T-helper 22 cell (primary cell): ENCODE measurements around the gene NCKIPSD.
A peak's percentile ranks its signal among the peaks of the same experiment; 100 is the strongest.
"Not testable (repeated sequence)": the region's sequence is repeated elsewhere in the genome, so short reads cannot be mapped to it uniquely, and the experiment has no call there.

Experiments used
- DNase-seq: peaks from one replicate; pipeline ENCODE4 v3.0.0-alpha.2; 2020; ENCODE audit warnings: low read depth

NCKIPSD gene

DNA sequence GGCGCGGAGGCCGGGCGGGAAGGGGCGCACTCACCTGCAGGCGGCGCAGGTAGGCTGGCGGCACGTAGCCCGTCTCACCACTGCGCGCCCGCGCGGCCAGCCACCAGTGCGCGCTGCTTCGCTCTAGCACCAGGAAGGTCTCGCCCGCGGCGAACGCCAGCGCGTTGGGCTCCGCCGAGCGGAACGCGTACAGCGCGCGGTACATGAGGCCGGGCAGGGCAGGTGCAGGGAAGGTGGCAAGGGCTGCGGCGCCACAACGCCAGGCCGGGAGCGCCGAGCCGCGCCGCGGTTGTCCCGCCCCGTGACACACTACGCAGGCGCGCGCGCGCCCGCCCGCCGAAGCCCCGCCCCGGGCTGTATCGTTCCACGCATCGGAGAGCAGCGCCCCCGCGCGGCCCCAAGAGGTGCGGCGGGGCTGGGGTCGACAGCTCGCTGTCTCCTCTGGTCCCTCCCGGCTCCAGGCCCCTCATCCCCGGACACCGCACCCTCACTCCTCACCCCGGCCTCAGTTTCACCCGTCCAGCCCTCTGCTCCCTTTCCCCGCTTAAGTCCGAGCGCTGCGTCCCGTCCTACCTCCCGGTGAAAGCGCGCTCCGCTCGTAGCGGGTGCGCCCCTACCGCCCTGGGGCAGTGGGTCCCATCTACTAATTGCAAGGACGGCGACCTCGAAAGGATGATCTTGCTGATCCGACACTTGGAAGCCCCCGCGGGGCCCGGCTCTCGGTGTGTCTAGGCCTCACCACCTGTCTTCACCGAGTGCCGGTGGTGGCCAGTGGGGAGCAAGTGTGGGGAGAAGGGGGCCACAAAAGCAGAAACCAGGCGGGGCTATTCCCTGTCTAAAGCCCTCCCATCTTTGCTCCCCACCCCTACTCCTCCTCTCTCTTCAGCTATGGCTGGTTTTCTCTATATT, at the start of gene NCKIPSD:
TSS of gene NCKIPSD (minus strand) at position 313 of the 909 bp plus-strand sequence. CDS start at position 205, 108 bp downstream.
- peak; percentile 77 for DNase-seq

- not testable (repeated sequence) for DNase-seq
Measured at GRCh38 chr3:48735075-48735767, 49.5 kb upstream of the NCKIPSD start.

DNA sequence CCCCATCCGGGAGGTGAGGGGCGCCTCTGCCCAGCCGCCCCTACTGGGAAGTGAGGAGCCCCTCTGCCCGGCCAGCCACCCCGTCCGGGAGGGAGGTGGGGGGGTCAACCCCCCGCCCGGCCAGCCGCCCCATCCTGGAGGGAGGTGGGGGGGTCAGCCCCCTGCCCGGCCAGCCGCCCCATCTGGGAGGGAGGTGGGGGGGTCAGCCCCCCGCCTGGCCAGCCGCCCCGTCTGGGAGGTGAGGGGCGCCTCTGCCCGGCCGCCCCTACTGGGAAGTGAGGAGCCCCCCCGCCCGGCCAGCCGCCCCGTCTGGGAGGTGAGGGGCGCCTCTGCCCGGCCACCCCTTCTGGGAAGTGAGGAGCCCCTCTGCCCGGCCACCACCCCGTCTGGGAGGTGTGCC, 48.8 kb upstream of the NCKIPSD start:
- DNase-seq: not testable (repeated sequence)

DNA sequence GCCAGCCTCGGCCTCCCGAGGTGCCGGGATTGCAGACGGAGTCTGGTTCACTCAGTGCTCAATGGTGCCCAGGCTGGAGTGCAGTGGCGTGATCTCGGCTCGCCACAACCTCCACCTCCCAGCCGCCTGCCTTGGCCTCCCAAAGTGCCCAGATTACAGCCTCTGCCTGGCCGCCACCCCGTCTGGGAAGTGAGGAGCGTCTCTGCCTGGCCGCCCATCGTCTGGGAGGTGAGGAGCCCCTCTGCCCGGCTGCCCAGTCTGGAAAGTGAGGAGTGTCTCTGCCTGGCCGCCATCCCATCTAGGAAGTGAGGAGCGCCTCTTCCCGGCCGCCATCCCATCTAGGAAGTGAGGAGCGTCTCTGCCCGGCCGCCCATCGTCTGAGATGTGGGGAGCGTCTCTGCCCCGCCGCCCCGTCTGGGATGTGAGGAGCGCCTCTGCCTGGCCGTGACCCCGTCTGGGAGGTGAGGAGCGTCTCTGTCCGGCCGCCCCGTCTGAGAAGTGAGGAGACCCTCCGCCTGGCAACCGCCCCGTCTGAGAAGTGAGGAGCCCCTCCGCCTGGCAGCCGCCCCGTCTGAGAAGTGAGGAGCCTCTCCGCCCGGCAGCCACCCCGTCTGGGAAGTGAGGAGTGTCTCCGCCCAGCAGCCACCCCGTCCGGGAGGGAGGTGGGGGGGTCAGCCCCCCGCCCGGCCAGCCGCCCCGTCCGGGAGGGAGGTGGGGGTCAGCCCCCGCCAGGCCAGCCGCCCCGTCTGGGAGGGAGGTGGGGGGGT, 48.2 kb upstream of the NCKIPSD start:
- DNase-seq: not testable (repeated sequence)

GRCh38 chr3:48727511-48727910, 41.8 kb upstream of the NCKIPSD start:
- DNase-seq: no peak

- DNase-seq: not testable (repeated sequence)
Measured at GRCh38 chr3:48725185-48725855, 39.6 kb upstream of the NCKIPSD start.

GRCh38 chr3:48723725-48724124, 38.0 kb upstream of the NCKIPSD start:
- DNase-seq: no peak

- not testable (repeated sequence) for DNase-seq
Measured at GRCh38 chr3:48723293-48723692, 37.6 kb upstream of the NCKIPSD start.

GRCh38 chr3:48716982-48717746, 31.4 kb upstream of the NCKIPSD start, which contains the start of gene IP6K2:
TSS of gene IP6K2 (minus strand) at chr3:48717221. CDS start at chr3:48695291, 21,930 bp downstream.
- DNase-seq: peak; percentile 97

- DNase-seq: no peak
Measured at GRCh38 chr3:48716508-48716981, 30.8 kb upstream of the NCKIPSD start.

GRCh38 chr3:48715174-48715800, 29.6 kb upstream of the NCKIPSD start:
- DNase-seq: no peak

DNA sequence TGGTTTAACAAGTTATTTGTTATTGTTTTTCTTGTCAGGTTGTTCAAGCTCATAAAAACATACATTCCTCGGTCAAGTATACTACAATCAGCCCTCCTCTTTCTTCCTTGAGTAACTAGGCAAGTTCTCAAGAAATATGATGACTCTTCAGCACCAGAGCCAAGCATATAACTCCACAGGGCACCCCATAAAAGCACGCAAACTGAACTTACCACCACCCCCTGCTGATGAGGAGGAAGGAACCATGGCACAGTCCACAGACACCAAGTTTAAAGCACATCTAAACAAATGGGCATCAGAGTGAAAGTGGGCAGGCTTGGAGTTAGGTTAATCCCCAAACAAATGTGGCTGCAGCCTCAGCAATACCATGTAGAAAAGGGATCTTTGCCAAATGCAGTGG, 26.0 kb upstream of the NCKIPSD start:
- DNase-seq: no peak

DNA sequence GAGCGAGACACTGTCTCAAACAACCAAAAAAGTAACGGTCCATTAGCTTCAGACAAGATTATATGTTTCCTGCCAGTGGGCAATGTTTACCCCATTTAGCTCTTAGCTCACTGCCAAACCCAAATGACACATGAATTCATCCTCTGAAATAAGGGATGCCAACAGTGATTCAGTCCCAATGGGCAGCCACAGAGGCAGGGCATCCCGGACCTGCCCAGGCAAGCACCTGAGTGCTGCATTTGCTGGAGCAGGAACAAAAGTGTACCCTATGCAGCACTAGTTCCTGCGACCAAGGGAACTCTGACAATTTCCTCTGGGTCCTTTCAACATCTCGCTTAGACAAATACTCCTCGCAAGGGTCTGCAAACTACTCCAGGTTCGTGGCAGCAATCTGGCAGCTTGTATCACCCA, 23.3 kb upstream of the NCKIPSD start:
- no peak for DNase-seq

GRCh38 chr3:48708481-48708889, 22.8 kb upstream of the NCKIPSD start:
- DNase-seq: no peak

GRCh38 chr3:48707157-48707556, 21.4 kb upstream of the NCKIPSD start:
- DNase-seq: no peak

DNA sequence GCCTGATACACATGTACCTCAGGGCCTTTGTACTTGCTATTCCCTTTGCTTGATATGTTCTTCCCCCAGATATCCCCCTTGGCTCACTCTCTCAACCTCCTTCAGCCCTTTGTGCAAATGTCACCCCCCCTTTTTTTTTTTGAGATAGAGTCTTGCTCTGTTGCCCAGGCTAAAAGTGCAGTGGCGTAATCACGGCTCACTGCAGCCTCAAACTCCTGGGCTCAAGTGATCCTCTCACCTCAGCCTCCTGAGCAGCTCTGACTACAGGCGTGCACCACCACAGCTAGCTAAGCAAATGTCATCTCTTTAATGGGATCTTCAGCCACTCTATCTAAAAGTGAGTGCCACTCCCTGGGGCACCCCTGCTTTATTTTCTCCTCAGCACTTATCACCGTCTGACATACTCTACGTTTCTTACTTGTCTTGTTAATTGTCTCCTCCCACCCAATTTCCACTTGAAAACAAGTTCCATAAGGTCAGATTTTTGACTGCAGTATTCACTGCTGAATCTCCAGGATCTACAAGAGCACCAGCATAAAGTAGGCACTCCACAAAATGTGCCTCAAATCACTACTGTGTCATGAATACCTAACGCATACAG, 16.7 kb upstream of the NCKIPSD start:
- no peak for DNase-seq

GRCh38 chr3:48700731-48701405, 15.2 kb upstream of the NCKIPSD start:
- no peak for DNase-seq

DNA sequence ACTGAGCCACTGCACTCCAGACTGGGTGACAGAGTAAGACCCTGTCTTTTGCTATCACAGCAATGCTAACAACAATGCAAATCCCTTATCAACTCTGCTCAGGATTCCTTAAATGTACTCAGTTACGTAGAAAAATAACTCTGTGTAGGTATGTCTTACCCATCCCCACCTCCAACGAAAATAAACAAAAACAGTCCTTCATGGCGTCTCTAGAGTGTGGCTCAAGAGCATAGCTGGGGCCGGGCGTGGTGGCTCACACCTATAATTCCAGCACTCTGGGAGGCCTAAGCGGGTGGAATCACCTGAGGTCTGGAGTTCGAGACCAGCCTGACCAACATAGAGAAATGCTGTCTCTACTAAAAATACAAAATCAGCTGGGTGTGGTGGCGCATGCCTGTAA, 13.2 kb upstream of the NCKIPSD start:
- DNase-seq: no peak

GRCh38 chr3:48697952-48698351, 12.2 kb upstream of the NCKIPSD start:
- DNase-seq: no peak
